Measurements from ENCODE around the gene SH3PXD2A.
"Not testable (repeated sequence)": the region's sequence is repeated elsewhere in the genome, so short reads cannot be mapped to it uniquely, and the experiment has no call there.

SH3PXD2A gene

GRCh38 chr10:103666762-103667150 is 188.6 kb downstream of the SH3PXD2A start:
- no peaks in the 10 kb centered on the region for H3K27me3 ChIP-seq (ENCODE audit: low read depth)
- H3K36me3 ChIP-seq (replicated peaks): no peaks in the 10 kb centered on the region
- H3K9me3 ChIP-seq: no peaks in the 10 kb centered on the region
- H3K4me3 ChIP-seq: no peak overlapping the region
- H3K4me1 ChIP-seq: no peaks in the 10 kb centered on the region
- in situ Hi-C loops (cut with MboI; ENCODE audit: low sequenced_read_pairs): no loop called here
- DNase-seq (ENCODE audit: low spot score in 2 of 2): no peak

GRCh38 chr10:103666087-103666761 is 189.2 kb downstream of the SH3PXD2A start:
- DNase-seq (ENCODE audit: low spot score in 2 of 2): peak in 1 of 2 experiments; percentile 55
- no peaks in the 10 kb centered on the region for H3K4me1 ChIP-seq
- H3K4me3 ChIP-seq: no peak overlapping the region
- H3K36me3 ChIP-seq (replicated peaks): no peaks in the 10 kb centered on the region
- in situ Hi-C loops (cut with MboI; ENCODE audit: low sequenced_read_pairs): no loop called here
- H3K27me3 ChIP-seq (ENCODE audit: low read depth): no peaks in the 10 kb centered on the region
- no peaks in the 10 kb centered on the region for H3K9me3 ChIP-seq

- Histone ChIP-seq H3K9me3 (no peaks in the 10 kb centered on the region), H3K4me3 (no peak overlapping the region), H3K27me3 (ENCODE audit: low read depth) (no peaks in the 10 kb centered on the region), H3K4me1 (no peaks in the 10 kb centered on the region), H3K36me3 (replicated peaks) (no peaks in the 10 kb centered on the region)
- in situ Hi-C loops (cut with MboI; ENCODE audit: low sequenced_read_pairs): no loop called here
- no peak for DNase-seq (ENCODE audit: low spot score in 2 of 2)
Measured at GRCh38 chr10:103665162-103665889, 190.1 kb downstream of the SH3PXD2A start.

DNA sequence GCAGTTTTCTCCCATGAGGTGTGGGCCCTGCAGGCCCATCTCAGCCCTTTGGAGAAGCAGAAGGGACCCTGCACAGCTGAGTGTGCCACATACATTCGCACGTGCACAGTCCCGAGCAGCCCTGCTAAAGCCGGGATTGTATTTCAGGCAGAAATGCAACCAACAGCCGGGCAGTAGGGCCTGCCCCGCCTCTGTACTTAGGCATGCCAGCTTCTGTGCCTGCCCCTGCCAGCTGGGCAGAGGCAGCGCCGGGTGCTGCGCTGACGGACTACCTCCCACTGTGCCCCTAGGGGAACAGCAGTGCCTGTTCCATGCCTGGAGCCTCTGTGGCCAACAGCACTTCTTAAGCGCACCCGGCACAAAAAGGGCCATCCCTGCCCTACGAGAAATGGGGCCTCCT is 191.6 kb downstream of the SH3PXD2A start:
- Histone ChIP-seq H3K4me1 (no peaks in the 10 kb centered on the region), H3K9me3 (no peaks in the 10 kb centered on the region), H3K27me3 (ENCODE audit: low read depth) (no peaks in the 10 kb centered on the region), H3K4me3 (no peak overlapping the region), H3K36me3 (replicated peaks) (no peaks in the 10 kb centered on the region)
- in situ Hi-C loops (cut with MboI; ENCODE audit: low sequenced_read_pairs): no loop called here
- DNase-seq (ENCODE audit: low spot score in 2 of 2): no peak

DNA sequence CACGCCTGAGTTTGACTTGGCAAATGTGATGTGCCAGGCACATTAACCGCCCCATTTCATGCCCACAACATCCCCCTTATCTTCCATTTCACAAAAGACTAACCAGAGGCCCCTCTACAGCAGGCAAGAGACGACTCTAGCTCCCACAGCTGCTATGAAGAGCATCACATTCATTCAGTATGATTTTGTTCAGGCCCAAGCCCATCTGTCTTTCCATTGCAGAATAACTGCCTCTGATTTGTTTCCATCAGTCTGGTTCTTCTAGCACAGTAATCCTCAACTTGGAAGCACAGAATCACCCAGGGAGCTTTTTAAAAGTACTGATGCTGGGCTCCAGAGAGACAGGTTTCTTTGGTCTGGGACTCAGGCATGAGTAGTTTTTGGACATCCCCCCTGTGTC is 192.1 kb downstream of the SH3PXD2A start:
- Histone ChIP-seq H3K27me3 (ENCODE audit: low read depth) (no peaks in the 10 kb centered on the region), H3K36me3 (replicated peaks) (no peaks in the 10 kb centered on the region), H3K9me3 (no peaks in the 10 kb centered on the region), H3K4me1 (no peaks in the 10 kb centered on the region), H3K4me3 (no peak overlapping the region)
- in situ Hi-C loops (cut with MboI; ENCODE audit: low sequenced_read_pairs): no loop called here
- no peak for DNase-seq (ENCODE audit: low spot score in 2 of 2)

GRCh38 chr10:103662704-103663103 is 192.7 kb downstream of the SH3PXD2A start:
- DNase-seq (ENCODE audit: low spot score in 2 of 2); H3K27me3 ChIP-seq (ENCODE audit: low read depth); H3K4me1 ChIP-seq; H3K4me3 ChIP-seq; in situ Hi-C loops (cut with MboI; ENCODE audit: low sequenced_read_pairs); H3K36me3 ChIP-seq (replicated peaks); H3K9me3 ChIP-seq: not testable (repeated sequence)

DNA sequence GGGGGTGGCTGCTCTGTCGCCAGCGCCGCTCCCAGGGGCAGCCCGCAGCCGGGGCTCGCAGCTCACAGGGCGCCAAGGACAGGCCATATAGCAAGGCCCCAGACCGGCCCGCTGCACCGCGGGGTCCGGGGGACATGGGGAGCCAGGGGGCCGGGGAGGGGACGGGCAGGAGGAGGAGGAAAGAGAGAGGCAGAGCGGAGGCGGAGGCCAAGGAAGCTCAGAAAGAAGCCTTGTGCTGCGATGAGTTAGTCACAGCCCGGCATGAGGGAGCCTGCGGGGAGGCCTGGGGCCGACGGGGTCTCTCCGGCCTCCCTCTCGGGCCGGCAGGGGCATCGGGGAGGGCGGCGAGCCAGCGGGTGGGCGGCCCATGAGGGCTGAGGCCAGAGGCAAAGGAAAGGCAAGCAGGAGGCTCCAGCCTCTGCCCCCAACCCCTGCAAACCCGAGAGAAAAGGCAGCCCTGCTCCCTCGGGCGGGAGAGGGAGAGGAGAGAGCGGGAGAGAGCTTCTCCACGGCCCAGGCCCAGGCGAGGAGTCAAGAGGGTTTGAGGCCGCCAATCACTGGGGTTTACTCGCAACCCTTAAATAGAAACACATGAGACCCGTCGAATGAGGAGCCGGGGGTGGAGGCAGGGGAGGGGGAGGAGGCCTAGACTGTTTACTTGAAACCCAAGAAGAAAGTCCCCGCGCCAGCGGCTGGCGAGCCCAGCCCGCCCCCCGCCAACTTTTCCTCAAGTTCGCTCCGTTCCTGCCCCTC is 194.0 kb downstream of the SH3PXD2A start:
- Histone ChIP-seq H3K36me3 (replicated peaks) (no peaks in the 10 kb centered on the region), H3K4me1 (no peaks in the 10 kb centered on the region), H3K27me3 (ENCODE audit: low read depth) (no peaks in the 10 kb centered on the region), H3K4me3 (no peak overlapping the region), H3K9me3 (no peaks in the 10 kb centered on the region)
- in situ Hi-C loops (cut with MboI; ENCODE audit: low sequenced_read_pairs): no loop called here
- DNase-seq (ENCODE audit: low spot score in 2 of 2): no peak

DNA sequence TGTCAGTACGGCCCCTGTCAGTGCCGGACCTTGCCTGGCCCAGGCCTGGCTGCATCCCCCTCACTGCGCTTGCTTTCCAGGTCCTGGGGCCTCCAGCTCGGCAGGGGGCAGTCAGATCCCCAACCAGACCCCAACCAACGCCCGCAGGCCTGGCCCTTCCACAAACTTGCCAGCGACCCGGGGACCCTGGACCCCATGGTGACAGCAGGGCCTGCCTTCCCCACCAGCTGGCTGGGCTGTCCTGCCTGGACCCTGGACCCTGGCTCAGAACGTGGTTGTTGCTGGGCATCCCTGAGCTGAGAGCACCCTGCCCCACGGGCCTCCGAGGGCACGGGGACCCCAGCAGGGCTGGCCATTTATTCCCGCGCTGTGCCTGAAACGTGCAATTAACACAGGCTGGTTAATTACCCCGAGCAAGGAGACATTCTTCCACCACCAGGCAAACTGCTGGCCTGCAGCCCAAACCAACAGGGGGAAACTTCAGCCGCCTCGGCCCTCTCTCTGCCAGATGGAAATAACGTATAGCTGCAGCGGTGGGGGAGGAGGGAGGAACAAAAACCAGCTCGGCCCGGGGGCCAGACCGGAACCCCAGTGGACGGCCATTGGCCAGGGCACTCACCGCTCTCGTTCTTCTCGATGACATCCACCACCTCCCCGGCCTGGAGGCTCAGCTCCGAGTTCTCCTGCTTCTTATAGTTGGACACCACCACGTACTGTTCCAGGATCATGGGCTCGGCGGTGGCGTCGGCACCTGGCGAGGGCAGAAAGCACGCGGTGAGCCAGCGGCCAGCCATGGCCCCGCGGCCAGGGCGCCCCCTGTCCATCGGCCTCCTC is 194.8 kb downstream of the SH3PXD2A start:
- H3K36me3 ChIP-seq (replicated peaks): no peaks in the 10 kb centered on the region
- no peak for DNase-seq (ENCODE audit: low spot score in 2 of 2)
- H3K4me3 ChIP-seq: no peak overlapping the region
- in situ Hi-C loops (cut with MboI; ENCODE audit: low sequenced_read_pairs): no loop called here
- no peaks in the 10 kb centered on the region for H3K9me3 ChIP-seq
- no peaks in the 10 kb centered on the region for H3K4me1 ChIP-seq
- H3K27me3 ChIP-seq (ENCODE audit: low read depth): no peaks in the 10 kb centered on the region

DNA sequence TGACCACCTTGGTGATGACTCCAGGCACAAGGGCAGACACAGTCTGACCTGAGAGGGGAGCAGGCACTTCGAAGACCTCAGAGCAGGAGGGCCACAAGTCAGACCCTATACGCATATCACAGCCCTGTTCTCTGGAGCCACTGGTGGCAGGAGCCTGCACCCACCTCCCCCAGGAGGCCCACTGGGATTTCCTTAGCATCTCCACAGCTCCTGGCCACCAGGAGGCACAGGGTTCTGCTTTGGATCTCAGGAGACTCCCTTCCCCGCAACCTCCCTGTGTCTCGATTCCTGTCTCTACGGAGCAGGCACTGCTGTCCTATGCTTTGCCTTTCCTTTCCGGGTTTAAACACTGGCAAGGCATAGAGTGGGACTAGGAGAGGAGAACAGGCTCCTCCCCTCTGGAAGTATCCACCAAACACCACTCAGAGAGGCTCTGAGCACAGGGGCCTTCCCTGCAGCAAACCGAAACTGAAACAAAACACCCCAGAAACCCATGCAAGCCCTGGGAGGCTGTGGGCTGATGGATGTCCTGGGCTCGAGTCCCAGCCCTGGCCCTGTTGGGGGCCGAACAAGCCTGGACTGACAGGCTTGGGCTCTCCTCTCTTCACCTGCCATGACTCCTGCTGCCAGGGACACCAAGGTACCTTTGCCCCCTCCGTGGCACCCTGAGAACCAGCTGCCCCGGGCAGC is 195.6 kb downstream of the SH3PXD2A start:
- Histone ChIP-seq H3K36me3 (replicated peaks) (no peaks in the 10 kb centered on the region), H3K4me3 (no peak overlapping the region), H3K9me3 (no peaks in the 10 kb centered on the region), H3K27me3 (ENCODE audit: low read depth) (no peaks in the 10 kb centered on the region), H3K4me1 (no peaks in the 10 kb centered on the region)
- in situ Hi-C loops (cut with MboI; ENCODE audit: low sequenced_read_pairs): no loop called here
- no peak for DNase-seq (ENCODE audit: low spot score in 2 of 2)

DNA sequence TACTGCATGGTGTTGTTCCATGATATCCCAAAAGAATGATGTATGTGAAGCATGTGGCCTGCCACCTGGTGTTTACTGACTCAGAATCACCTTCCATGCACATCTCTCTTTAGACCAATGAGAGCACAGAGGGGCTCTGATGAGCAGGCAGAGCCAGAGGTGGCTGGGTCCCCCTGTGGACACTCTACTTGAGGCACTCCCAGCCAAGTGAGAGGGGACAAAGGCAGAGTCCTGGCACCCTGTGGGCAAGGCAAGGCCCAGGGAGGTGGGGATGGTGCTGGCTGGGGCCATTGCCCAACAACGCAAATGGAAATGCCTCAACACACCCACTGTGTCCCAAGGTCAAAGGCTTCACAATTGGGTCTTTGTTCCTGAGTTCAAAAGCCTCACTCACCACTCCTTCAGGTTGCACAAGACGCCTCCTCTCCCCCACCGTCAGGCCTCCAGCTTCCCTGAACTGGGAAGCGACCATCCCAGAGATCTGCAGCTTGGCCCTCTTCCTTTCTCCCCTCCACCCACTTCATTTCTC is 197.3 kb downstream of the SH3PXD2A start:
- Histone ChIP-seq H3K9me3 (no peaks in the 10 kb centered on the region), H3K4me1 (no peaks in the 10 kb centered on the region), H3K36me3 (replicated peaks) (no peaks in the 10 kb centered on the region), H3K27me3 (ENCODE audit: low read depth) (no peaks in the 10 kb centered on the region), H3K4me3 (no peak overlapping the region)
- DNase-seq (ENCODE audit: low spot score in 2 of 2): no peak
- in situ Hi-C loops (cut with MboI; ENCODE audit: low sequenced_read_pairs): no loop called here

DNA sequence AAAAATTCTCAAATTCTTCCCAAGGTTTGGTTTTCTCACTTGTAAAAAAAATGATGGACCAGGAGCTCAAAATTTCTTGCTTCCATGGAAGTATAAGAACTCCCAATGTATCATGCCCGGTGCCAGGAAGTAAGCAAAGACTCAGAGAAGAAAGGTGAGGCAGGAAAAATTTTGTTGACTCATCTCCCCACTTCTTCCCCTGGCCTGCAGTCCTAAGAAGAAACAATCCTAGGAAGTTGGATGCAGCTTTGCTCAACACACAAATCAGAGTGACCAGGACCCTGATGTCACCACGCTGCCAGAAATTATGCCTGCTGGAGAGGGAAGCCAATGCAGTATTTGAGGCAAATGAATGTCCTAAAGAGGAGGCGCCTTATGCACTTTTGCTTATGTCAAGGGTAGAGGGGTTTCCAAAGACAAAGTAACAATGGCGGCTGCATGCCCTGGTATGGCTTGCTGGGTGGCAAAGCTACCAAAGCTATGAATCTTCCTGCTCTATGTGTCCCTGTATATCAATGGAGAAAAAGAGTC is 198.2 kb downstream of the SH3PXD2A start:
- in situ Hi-C loops (cut with MboI; ENCODE audit: low sequenced_read_pairs): no loop called here
- no peaks in the 10 kb centered on the region for H3K4me1 ChIP-seq

DNA sequence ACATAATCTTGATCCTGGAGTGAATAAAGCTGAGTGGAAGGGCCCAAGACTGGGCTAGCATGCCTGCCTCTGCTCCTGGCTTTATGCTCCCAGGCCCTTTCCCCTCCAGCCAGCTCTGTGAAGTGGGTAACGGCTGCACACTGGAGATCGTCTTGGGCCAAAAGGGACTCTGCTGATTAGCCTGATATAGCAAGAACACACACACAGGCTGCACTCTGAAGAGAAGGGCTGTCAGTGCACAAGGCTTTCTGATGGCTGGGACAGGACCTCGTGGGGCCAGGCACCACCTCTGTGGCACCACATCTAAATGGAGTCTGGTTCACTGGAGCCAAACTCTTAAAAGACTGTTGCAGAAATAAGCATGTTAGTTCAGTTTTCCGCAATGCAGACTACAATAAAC is 200.5 kb downstream of the SH3PXD2A start:
- Histone ChIP-seq H3K9me3 (no peaks in the 10 kb centered on the region), H3K27me3 (ENCODE audit: low read depth) (no peaks in the 10 kb centered on the region), H3K36me3 (replicated peaks) (no peaks in the 10 kb centered on the region), H3K4me3 (no peak overlapping the region), H3K4me1 (no peaks in the 10 kb centered on the region)
- in situ Hi-C loops (cut with MboI; ENCODE audit: low sequenced_read_pairs): no loop called here
- no peak for DNase-seq (ENCODE audit: low spot score in 2 of 2)

More for the DNA sequence above, 198.2 kb downstream of the SH3PXD2A start:
- Histone ChIP-seq H3K4me3 (no peak overlapping the region), H3K9me3 (no peaks in the 10 kb centered on the region), H3K27me3 (ENCODE audit: low read depth) (no peaks in the 10 kb centered on the region), H3K36me3 (replicated peaks) (no peaks in the 10 kb centered on the region)
- no peak for DNase-seq (ENCODE audit: low spot score in 2 of 2)

DNA sequence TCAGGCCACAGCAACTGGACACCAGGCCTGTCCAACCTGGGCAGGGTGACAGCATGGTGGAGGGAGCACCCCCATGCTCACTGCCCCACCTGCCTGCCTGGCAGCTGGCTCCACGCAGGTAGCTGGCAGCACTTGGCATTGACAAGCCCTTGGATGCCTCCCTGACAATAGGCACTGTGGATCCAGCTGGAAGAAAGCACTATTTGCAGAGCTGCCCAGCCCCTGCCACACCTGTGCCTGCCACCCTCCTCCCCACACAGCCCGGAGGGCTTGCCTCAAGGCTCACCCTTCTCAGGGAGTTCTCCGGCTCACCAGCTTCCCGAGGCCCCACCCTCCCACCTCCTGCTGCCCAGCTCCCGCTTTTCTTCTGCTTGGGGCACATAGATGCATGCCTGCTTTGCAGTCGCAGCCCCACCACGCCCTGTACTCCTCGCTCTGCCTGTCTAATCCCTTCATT is 201.8 kb downstream of the SH3PXD2A start:
- H3K4me3 ChIP-seq: no peak overlapping the region
- no peaks in the 10 kb centered on the region for H3K4me1 ChIP-seq
- in situ Hi-C loops (cut with MboI; ENCODE audit: low sequenced_read_pairs): no loop called here
- DNase-seq (ENCODE audit: low spot score in 2 of 2): no peak
- H3K9me3 ChIP-seq: no peaks in the 10 kb centered on the region
- no peaks in the 10 kb centered on the region for H3K36me3 ChIP-seq (replicated peaks)
- H3K27me3 ChIP-seq (ENCODE audit: low read depth): no peaks in the 10 kb centered on the region

Data from HAP-1 (cell line).